Prostate gland (tissue), 2 donors: Measurements from ENCODE around the gene AANAT.

Experiments used
- CTCF ChIP-seq, 4 experiments: fragments of 200-600 bp in 2 of 4; fragments of 450-650 bp in 2 of 4; sonication (generic) in 2 of 4; IDR thresholded peaks; 1 replicate in 3 of 4; 2 replicates in 1 of 4; pipeline ENCODE4 v1.5.1; 2016 to 2019; ENCODE audit warnings: antibody characterized with exemption in 4 of 4, mild to moderate bottlenecking in 2 of 4, moderate library complexity in 2 of 4
- POLR2A ChIP-seq: fragments of 450-650 bp; IDR thresholded peaks from one replicate; pipeline ENCODE4 v1.6.1; 2016; ENCODE audit warnings: antibody characterized with exemption, mild to moderate bottlenecking

GRCh38 chr17:76428511-76428910 is 38.9 kb upstream of the AANAT start:
- no peak for TF ChIP-seq CTCF (IDR thresholded peaks at IDR 0.05)
- no peak for TF ChIP-seq POLR2A
